Femur (tissue), 1 donor: ENCODE data around the gene DPM3.
A peak's percentile ranks its signal among the peaks of the same experiment; 100 is the strongest.
"Not testable (repeated sequence)": the region's sequence is repeated elsewhere in the genome, so short reads cannot be mapped to it uniquely, and the experiment has no call there.

ENCODE experiments used
- DNase-seq: peaks from one replicate; pipeline ENCODE4 v3.0.0-alpha.2; 2017

Gene DPM3

DNA sequence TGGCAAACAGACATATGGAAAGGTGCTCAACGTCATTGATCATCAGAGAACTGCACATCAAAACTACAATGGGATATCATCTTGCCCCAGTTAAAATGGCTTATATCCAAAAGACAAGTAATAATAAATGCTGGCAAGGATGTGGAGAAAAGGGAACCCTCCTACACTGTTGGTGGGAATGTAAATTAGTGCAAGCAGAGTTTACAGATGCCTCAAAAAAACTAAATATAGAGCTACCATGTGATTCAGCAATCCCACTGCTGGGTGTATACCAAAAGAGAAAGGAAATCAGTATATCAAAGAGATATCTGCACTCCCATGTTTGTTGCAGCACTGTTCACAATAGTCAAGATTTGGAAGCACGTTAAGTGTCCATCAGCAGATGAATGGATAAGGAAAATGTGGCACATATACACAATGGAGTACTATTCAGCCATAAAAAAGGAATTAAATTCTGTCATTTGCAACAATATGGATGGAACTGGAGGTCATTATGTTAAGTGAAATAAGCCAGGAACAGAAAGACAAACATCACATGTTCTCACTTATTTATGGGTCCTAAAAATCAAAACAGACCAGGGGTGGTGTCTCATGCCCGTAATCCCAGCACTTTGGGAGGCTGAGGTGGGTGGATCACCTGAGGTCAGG lies 15.8 kb upstream of the DPM3 start:
- DNase-seq, result not testable (repeated sequence)

DNA sequence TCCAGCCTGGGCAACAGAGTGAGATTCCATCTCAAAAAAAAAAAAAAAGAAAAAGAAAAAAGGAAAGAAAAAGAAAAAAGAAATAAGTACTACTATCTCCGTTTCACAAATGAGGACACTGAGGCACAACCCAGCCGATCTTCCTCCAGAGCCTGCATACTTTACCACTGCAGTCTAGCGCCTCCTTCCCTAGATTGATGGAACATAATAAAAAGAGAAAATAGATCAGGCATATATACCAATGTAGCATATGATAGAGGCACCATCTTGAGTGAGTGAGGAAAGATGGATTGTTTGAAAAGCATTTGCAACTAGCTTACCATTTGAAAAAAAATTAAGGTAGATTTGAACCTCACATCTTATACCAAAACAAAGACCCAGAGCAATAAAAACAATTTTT lies 5.2 kb upstream of the DPM3 start:
- DNase-seq, result no peak

DNA sequence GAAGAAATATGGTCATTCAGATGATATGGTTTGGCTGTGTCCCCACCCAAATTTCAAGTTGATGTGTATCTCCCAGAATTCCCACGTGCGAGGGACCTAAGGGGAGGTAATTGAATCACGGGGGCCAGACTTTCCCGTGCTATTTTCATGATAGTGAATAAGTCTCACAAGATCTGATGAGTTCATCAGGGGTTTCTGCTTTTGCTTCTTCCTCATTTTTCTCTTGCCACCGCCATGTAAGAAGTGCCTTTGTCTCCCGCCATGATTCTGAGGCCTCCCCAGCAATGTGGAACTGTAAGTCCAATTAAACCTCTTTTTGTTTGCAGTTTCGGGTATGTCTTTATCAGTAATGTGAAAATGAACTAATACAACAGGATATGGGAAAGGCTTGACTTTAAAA lies 1.4 kb upstream of the DPM3 start:
- no peak for DNase-seq

DNA sequence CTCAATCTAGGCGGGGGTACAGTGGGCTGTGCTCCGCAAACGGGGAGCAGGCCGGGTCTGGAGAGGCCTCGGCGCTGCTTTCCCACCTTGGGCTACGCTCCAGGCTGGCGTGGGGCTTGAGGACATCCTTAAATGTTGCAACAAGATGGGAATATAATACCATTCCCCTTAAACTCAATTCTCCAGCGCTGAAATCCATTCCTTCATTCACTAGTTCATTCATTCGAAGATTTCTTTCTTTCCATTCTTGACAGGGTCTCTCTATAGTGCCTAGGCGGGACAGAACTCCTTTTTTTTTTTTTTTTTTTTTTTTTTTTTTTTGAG lies 261 bp upstream of the DPM3 start:
- no peak for DNase-seq

DNA sequence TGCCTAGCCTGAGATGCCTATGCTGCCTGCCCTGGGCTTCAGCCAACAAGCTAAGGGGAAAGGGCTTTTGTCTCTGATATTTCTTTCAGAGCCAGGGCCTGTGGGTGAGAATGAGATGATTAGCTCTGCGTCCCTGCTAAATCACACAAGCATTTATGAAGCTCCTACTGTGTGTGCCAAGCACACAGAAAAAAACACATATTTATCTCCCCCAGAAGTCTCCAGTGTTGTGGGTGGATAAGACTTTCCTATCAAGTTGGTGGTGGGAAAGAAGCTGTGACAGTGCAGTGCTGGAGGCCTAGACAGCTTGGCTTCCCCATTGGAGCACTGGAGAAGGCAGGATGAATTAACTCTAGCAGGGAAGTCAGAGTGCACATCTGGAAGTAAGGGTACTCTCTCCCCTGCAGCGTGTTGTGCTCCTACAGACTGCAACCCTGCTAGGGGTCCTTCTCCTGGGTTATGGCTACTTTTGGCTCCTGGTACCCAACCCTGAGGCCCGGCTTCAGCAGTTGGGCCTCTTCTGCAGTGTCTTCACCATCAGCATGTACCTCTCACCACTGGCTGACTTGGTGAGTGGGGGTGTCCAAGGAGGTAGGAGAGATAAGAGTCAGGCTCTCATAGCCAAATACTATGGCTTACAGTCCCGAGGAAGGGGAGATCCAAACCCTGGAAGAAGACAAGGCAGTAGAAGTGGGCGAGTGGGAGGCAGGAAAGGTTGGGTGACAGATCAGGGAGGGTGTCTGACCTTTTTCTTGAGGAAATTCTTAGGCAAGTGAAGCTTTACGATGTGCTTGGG lies 3.0 kb downstream of the DPM3 start:
- no peak for DNase-seq

DNA sequence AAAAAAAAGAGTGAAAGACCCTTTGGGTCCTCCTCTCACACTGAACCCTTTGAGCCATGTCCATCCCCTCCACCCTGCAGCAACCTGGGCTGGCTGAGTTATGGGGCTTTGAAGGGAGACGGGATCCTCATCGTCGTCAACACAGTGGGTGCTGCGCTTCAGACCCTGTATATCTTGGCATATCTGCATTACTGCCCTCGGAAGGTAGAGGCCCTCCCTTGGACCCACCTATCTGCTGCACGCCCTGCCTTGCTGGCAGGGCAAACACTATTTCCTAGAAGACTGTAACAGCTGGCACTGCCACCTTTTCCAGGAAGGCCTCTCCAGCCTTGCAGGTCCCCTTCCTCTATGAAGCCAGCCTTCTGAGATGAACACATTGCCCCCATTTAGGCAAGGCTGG lies 3.6 kb downstream of the DPM3 start:
- DNase-seq, result no peak

DNA sequence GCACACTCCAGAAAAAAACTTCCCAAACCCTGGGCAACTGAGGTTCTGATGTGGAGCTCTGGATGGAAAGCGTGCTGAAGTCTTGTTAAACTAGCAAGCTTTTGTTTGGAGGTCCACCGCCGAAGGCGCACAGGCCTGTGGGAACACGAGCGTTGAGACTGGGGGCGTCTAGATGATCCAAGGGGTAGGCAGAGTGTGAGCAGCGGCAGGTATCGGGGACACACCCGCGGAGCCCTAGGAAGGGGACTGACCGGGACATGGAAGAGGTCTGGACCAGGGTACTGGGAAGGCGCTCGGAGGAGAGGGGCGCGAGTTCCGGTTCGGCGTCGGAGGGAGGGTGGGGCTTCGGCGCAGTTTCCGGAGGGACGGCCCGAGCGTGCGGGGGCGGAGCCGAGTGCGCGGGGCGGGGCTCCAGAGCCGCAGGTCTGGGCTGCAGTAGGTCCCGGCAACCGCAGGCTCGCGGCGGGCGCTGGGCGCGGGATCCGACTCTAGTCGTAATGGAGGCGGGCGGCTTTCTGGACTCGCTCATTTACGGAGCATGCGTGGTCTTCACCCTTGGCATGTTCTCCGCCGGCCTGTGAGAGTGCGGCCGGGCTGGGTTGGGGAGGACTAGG lies 4.8 kb downstream of the DPM3 start, which contains the start of gene SLC50A1:
Gene SLC50A1, plus strand, starts transcription at position 438 of the 614 bp plus-strand sequence. Its CDS starts 60 bp downstream, at position 498.
- DNase-seq, result peak; percentile 98

DNA sequence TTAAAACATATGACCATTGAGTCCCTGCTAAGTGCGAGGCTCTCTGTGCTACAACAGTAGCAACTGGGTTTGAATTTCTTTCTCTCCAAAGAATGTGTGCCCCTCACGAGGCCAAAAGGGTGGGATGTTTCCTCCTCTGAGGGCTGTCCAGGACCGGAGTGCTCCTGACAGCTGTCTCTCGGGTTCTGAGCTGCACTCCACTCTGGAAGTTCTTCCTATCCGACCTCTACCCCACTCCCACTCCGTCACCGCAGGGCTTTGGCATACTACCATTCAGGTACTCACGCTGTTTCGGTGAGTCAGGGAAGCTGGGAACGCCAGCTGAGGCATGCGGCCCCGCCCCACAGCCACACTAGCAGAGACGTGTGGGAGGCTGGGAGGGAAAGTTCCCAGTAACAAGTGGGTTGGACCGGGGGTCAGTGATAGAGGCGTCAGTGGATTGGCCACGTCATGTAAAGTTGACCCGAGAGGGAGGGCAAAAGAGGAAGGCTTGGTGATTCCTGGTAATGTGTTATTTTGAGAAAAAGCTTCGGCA lies 5.4 kb downstream of the DPM3 start:
- peak; percentile 91 for DNase-seq

DNA sequence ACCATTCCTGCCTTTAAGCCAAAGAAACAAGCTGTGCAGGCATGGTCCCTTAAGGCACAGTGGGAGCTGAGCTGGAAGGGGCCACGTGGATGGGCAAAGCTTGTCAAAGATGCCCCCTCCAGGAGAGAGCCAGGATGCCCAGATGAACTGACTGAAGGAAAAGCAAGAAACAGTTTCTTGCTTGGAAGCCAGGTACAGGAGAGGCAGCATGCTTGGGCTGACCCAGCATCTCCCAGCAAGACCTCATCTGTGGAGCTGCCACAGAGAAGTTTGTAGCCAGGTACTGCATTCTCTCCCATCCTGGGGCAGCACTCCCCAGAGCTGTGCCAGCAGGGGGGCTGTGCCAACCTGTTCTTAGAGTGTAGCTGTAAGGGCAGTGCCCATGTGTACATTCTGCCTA lies 6.0 kb downstream of the DPM3 start:
- no peak for DNase-seq

DNA sequence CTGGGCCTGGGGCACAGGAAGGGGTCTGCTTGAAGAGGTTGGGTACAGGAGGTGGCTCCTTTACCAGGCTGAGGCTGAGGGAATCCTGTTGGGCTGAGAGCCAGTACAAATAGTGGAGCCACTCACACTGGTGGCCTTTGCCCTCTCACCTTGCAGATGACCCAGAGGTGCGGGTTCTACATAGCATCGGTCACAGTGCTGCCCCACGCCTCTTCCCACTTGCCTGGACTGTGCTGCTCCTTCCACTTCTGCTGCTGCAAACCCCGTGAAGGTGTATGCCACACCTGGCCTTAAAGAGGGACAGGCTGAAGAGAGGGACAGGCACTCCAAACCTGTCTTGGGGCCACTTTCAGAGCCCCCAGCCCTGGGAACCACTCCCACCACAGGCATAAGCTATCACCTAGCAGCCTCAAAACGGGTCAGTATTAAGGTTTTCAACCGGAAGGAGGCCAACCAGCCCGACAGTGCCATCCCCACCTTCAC lies 6.5 kb downstream of the DPM3 start:
- DNase-seq, result no peak

DNA sequence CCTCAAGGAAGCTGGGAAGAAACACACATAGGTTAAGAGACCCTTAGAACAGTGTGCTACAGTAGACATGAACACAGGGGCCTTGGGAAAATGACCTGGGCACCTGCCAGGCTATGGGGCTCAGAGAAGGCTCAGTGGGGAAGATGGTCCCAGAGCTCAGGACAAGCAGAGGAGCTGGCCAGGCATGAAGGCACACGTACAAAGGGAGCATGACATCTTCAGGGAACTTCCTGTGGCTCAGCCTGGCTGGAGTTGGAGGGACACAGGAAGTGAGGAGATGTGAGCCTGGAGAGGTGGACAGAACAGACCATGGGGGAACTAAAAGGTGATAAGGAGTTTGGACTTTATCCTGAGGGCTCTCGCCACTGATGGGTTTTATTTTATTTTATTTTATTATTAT lies 8.5 kb downstream of the DPM3 start:
- no peak for DNase-seq

DNA sequence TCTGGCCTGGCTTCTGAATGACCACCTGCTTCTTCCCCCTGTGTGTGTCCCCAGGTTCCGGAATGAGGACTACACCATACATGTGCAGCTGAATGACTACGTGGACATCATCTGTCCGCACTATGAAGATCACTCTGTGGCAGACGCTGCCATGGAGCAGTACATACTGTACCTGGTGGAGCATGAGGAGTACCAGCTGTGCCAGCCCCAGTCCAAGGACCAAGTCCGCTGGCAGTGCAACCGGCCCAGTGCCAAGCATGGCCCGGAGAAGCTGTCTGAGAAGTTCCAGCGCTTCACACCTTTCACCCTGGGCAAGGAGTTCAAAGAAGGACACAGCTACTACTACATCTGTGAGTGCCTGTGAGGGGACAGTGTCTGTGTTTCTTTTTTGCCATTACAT lies 9.0 kb downstream of the DPM3 start:
- no peak for DNase-seq

DNA sequence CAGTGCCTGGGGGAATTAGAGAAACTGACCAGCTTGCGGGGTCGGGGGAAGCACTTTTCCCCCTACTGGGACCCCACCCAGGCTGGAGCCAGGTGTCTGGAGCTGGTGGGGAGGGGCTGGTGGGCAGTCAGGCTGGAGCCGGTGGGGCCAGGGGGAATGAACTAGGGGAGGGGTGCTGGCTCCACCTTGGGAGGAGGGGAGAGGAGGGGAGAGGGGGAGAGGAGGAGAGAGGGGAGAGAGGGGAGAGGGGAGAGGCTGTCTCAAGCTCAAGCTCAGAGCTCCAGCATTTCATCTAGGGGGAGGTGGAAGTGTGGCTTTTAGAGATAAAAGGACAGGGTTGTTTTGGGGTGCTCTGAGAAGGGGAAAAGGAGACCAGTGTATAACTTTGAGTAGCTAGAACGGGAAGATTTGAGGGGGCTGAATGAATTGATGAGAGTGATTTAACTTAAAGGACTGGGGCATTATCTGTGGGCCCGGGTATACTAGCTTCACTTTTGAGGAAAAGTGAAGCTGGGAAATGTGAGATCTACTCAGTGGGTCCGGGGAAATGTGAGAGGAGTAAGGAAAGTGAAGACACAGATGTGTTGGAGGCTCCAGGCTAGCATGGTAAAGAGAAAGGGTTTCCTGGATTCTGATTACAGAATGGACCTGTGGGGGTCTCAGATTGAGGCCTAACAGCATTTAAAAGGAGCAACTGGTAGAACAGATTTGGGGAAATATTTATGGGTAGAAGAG lies 9.9 kb downstream of the DPM3 start:
- DNase-seq, result no peak

DNA sequence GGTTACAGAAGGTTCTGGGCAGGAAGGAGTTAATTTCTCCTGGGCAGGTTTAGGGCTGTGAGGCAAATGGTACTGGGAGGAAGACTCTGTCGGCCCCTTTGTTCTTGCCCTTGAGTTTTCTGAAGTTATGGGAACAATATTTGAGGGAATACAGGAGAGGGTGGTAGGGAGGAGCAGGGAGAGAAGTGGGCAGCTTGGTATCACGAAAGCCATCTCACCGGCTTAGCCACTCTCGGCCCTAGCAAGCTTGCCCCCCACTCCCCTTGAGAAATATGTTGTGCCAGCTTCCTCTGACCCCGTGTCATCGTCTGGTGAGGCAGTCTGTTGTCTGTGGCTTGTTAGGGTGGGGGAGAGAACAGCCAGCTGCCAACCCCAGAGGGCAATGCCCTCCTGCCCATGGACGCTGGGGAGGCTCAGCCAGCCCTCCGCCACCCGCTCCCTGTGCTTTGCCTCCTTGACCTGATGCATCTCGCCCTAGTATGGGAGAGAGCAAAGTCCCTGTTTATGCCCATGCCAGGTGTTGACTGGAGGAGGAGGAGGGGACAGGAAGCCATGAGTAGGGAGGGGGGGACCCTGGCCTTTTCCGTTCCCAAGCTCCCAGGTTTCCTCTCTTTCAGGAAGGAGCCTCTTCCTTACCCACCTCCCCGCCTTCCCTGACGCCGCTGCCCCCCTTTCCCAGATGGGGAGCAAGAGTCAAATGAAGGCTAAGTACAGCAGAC lies 11.4 kb downstream of the DPM3 start:
- no peak for DNase-seq

DNA sequence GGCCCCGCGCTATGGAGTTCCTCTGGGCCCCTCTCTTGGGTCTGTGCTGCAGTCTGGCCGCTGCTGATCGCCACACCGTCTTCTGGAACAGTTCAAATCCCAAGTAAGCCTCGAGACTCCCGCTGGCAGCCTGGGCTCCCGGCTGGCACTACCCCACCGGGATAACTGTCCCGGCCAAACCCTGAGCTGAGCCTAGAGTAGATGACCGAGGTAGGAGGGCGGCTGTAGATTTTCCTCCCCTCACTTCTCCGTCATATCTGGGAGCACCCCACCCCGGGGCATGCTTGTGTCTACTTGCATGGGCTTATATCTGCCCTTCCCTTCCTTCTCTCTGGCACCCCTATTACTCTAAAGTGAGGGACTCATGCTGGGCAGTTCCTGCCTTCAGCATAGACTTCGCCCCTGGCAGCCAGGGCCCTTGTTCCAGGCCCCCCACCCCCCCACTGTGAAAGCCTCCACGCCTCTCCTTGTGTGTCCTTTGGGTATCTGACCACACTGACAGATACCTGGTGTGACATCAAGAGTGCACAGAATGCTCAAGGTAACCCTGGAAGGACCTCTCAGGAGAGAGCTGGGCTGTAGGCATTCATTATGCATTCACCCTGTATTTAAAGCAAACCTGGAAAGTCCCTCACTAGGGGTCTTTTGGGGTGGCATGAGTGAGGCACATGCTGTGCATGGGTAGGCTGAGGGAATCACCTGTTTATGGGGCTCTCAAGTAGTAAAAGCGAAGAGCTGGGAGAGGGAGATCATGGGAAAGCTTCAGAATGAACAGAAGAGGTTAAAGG lies 12.2 kb downstream of the DPM3 start:
- DNase-seq, result no peak

DNA sequence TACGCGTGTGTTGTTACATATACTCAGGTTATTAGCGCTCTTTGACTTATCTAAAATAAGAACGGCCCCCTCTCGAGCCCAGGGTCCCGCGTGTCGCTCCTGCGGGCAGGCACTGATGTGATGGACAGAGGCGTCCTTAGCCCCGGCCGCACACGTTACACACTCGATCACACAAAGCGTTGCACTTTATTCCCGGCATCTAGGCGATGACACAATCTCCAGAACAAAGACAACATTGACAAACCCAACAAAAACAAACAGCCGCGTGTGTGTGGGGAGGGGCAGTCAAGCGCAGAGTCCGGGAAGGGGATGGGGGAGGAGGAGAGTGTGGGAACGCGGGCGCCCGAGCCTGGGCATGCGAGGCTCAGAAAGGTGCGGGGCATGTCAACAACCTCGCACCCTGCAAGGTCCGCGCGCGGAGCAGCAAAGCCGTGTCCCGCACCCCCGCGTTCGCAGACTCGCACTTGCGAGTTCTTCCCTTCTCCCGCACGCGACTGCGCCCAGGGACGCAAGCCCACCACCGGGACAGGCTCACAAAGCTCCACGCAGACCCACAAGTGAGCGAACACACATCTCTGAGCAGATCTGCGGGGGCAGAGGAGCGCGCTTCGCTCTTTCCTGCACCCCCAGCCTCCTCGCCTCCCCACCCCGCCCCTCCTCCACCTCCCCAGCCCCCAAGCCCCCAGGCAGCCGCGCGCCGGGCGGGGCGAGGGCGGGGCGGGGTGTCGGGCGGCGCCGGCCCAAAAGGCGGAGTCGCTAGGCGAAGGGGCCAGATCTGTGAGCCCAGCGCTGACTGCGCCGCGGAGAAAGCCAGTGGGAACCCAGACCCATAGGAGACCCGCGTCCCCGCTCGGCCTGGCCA lies 13.0 kb downstream of the DPM3 start, which contains the start of gene EFNA1:
Gene EFNA1, plus strand, starts transcription at position 772 of the 862 bp plus-strand sequence. CDS start 102 bp downstream, outside the sequence.
- DNase-seq, result peak; percentile 70

DNA sequence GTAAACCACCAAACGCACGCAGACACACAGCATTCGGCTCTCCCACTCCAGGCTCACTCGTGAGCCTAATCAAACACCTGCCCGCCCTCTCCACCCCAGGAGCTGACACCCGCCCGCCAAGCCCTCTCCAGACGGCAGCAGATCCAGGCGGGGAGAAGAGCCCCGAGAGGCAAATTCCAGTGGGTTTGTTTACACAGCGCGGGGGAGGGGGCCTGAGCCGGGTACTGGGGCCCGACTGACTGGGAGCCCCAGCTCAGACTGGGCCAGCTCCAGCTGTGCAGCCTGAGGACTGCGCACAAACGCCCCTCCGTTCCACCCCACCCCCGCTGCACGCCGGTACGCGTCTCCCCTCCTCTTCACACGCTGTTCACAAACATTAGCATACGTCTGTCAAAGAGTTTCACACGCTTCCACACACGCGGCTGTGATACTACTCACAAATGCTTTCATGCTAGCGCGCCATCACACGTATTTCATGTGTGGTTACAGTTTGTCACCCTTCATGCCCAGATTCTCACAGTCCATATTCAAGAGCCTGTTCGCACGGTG lies 13.7 kb downstream of the DPM3 start:
- DNase-seq, result peak; percentile 55

DNA sequence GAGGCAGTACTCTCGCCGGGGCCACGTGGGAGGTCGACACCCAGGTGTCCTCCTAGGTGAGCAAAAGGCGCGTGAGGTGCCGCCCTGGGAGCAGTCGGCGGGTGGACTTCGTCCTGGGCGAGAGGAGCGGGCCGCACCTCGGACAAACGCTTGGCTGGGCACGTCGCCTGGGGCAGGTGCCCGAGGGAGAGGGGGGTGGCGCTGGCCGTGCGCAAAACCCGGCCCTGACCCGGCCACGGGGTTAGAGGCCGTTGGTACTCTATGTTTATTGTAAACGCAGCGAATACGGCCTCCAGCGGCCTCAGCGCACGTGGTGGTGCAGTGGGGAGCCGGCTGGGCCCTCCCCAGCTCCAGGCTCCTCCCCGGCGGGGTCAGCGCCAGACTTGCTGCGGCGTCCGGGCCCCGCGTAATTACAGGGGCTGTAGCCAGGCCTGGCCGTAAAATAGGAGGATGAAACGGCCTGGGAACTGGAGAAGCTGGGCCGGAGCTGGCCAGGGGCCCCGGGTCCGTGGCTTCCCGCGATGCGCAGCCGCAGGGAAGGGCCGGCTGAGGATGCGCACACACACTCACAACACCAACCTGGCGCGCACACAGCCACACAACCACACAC lies 14.3 kb downstream of the DPM3 start:
- DNase-seq, result peak; percentile 88

DNA sequence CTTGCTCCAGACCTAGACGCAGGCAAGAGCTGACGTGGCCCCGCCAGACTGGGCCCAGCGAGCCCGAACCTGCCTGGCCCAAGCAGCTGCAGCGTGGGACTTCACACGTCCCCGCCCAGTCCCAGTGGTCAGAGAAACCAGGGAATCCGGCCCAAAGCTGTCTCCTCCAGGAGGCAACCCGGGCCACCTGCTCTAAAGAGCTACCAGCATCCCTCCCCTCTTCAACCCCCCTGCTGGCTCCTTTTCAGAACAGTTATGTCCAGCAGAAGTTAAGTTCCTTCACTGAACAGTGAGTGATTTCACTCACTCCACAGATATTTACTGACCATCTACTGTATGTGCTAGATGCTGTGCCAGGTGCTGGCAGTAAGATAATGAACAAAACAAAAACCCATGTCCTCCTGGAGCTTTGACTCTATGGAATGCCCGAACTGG lies 14.8 kb downstream of the DPM3 start:
- DNase-seq, result no peak
